Measurements from ENCODE around the gene CEP70. TPM values are rescaled to one million over a fixed set of nuclear protein-coding genes. Genes with fewer than 3 reads are reported as not detected.

The CEP70 gene
- total and polyA plus RNA-seq, 10 of the 15 experiments (the other 5 are each of a cell fraction or from before 2014, with no cell fraction given) = 1.4 to 9.3 (median 2.2) TPM

DNA sequence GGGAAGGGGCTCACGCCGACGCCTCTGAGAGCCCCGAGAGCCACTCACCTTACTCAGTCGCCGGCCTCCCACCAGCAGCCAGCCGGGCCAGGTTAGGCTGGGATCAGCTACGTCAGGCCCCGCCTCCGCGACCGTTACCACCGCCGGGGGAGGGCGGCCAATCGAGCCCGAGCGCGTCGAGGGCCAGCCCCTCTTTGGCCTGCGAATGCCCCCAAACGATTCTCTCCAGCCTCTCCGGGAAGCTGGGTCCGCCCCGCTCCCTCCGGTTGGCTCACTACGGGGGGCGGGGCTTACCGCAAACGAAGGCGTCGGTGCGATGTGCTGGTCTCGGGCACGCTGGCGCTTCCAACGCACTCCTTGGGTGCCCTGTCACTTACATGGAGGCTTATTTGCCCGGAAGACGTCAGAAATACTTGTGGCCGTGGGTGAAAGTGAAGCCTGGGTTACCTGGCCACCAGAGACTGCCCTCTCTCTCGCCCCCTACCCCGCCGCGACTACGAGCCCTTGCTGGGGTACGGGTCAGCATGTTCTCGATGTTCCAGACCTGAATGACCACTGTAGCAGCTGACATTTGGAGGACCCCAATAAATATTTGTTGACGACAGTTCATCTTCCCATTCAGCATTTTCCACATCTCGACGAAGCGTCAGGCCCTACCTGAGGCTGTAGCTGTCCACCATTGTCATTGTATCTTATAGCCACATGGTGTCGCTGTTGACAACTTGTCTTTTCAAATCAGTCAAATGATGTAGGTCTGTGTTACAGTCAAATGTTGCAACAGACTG is at the start of gene CEP70 (continued):
- no peak for TF ChIP-seq NR2C1 (IDR thresholded peaks at IDR 0.05)
- TF ChIP-seq MEF2A (IDR thresholded peaks at IDR 0.05; ENCODE audit: insufficient read depth, low read depth, low read length) = no peak
- 0 out of 2 replicates have a peak, but pooled peaks have one; percentile 25 for TF ChIP-seq MTA2 (IDR thresholded peaks at IDR 0.05; ENCODE audit: low read depth)
- TF ChIP-seq HDGF (IDR thresholded peaks at IDR 0.05) = 0 out of 2 replicates have a peak, but pooled peaks have one; percentile 33
- TF ChIP-seq, protein P1, sequence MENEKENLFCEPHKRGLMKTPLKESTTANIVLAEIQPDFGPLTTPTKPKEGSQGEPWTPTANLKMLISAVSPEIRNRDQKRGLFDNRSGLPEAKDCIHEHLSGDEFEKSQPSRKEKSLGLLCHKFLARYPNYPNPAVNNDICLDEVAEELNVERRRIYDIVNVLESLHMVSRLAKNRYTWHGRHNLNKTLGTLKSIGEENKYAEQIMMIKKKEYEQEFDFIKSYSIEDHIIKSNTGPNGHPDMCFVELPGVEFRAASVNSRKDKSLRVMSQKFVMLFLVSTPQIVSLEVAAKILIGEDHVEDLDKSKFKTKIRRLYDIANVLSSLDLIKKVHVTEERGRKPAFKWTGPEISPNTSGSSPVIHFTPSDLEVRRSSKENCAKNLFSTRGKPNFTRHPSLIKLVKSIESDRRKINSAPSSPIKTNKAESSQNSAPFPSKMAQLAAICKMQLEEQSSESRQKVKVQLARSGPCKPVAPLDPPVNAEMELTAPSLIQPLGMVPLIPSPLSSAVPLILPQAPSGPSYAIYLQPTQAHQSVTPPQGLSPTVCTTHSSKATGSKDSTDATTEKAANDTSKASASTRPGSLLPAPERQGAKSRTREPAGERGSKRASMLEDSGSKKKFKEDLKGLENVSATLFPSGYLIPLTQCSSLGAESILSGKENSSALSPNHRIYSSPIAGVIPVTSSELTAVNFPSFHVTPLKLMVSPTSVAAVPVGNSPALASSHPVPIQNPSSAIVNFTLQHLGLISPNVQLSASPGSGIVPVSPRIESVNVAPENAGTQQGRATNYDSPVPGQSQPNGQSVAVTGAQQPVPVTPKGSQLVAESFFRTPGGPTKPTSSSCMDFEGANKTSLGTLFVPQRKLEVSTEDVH (IDR thresholded peaks at IDR 0.05; ENCODE audit: low read depth, partially characterized antibody) = no peak
- no peak for TF ChIP-seq RELA (IDR thresholded peaks at IDR 0.05; ENCODE audit: borderline replicate concordance, partially characterized antibody)
- TF ChIP-seq, protein P2, sequence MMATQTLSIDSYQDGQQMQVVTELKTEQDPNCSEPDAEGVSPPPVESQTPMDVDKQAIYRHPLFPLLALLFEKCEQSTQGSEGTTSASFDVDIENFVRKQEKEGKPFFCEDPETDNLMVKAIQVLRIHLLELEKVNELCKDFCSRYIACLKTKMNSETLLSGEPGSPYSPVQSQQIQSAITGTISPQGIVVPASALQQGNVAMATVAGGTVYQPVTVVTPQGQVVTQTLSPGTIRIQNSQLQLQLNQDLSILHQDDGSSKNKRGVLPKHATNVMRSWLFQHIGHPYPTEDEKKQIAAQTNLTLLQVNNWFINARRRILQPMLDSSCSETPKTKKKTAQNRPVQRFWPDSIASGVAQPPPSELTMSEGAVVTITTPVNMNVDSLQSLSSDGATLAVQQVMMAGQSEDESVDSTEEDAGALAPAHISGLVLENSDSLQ (IDR thresholded peaks at IDR 0.05) = peak; percentile 55; the same call in 1 of the 2 replicates
- no peak for TF ChIP-seq ZSCAN29 (IDR thresholded peaks at IDR 0.05)
- TF ChIP-seq FOS (IDR thresholded peaks at IDR 0.05; ENCODE audit: borderline replicate concordance, extremely low read depth, insufficient read length) = no peak
- TF ChIP-seq SP1 (IDR thresholded peaks at IDR 0.05; ENCODE audit: low read depth, low read length) = peak; percentile 75
- TF ChIP-seq LARP7 (IDR thresholded peaks at IDR 0.05) = peak; percentile 32
- TF ChIP-seq POU2F2 (IDR thresholded peaks at IDR 0.05; ENCODE audit: borderline replicate concordance, low read depth, low read length) = 0 out of 3 replicates have a peak, but pooled peaks have one; percentile 21
- no peak for TF ChIP-seq ZNF217 (IDR thresholded peaks at IDR 0.05)
- TF ChIP-seq STAT3 (IDR thresholded peaks at IDR 0.05; ENCODE audit: low read depth, low read length) = no peak
- TF ChIP-seq SREBF1 (IDR thresholded peaks at IDR 0.05; ENCODE audit: low read length) = no peak
- no peak for TF ChIP-seq ZNF207 (IDR thresholded peaks at IDR 0.05; ENCODE audit: borderline replicate concordance)
- TF ChIP-seq CEBPB (IDR thresholded peaks at IDR 0.05; ENCODE audit: borderline replicate concordance in 1 of 2, low read depth in 2 of 2, low read length in 2 of 2) = peak in 1 of 2 experiments; percentile 69; a peak in 1 of 4 replicates
- no peak for TF ChIP-seq CBX3 (IDR thresholded peaks at IDR 0.05; ENCODE audit: borderline replicate concordance, low read depth)
- peak; percentile 90 for TF ChIP-seq YY1 (IDR thresholded peaks at IDR 0.05; ENCODE audit: low read depth, low read length)
- no peak for TF ChIP-seq SMAD1 (IDR thresholded peaks at IDR 0.05; ENCODE audit: low read depth, partially characterized antibody)
- TF ChIP-seq MYB (IDR thresholded peaks at IDR 0.05; ENCODE audit: borderline replicate concordance, low read depth, low read length) = no peak
- peak; percentile 77 for TF ChIP-seq POLR2A (IDR thresholded peaks at IDR 0.05; ENCODE audit: low read depth, low read length)
- TF ChIP-seq, protein P3, sequence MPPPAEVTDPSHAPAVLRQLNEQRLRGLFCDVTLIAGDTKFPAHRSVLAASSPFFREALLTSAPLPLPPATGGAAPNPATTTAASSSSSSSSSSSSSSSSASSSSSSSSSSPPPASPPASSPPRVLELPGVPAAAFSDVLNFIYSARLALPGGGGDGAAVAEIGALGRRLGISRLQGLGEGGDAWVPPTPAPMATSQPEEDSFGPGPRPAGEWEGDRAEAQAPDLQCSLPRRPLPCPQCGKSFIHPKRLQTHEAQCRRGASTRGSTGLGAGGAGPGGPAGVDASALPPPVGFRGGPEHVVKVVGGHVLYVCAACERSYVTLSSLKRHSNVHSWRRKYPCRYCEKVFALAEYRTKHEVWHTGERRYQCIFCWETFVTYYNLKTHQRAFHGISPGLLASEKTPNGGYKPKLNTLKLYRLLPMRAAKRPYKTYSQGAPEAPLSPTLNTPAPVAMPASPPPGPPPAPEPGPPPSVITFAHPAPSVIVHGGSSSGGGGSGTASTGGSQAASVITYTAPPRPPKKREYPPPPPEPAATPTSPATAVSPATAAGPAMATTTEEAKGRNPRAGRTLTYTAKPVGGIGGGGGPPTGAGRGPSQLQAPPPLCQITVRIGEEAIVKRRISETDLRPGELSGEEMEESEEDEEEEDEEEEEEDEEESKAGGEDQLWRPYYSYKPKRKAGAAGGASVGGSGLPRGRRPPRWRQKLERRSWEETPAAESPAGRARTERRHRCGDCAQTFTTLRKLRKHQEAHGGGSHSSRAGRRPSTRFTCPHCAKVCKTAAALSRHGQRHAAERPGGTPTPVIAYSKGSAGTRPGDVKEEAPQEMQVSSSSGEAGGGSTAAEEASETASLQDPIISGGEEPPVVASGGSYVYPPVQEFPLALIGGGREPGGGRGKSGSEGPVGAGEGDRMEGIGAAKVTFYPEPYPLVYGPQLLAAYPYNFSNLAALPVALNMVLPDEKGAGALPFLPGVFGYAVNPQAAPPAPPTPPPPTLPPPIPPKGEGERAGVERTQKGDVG (CRISPR knock-in tag; IDR thresholded peaks at IDR 0.05) = no peak
- no peak for TF ChIP-seq GABPA (IDR thresholded peaks at IDR 0.05; ENCODE audit: low read depth)
- no peak for TF ChIP-seq ASH2L (IDR thresholded peaks at IDR 0.05; ENCODE audit: borderline replicate concordance, low read depth)
- no peak for TF ChIP-seq SUZ12 (IDR thresholded peaks at IDR 0.05; ENCODE audit: unreplicated experiment)

Measured in GM12878 (cell line).